HG03575 (cell line): ENCODE measurements around the gene MGMT.

Experiments used
- ATAC-seq: cut with Tn5 transposase; IDR thresholded peaks from one replicate; pipeline ENCODE4 v1.9.1; 2021; ENCODE audit not compliant: unreplicated experiment, insufficient number of reproducible peaks, low FRiP score; ENCODE audit errors: extremely low read depth

Gene MGMT

DNA sequence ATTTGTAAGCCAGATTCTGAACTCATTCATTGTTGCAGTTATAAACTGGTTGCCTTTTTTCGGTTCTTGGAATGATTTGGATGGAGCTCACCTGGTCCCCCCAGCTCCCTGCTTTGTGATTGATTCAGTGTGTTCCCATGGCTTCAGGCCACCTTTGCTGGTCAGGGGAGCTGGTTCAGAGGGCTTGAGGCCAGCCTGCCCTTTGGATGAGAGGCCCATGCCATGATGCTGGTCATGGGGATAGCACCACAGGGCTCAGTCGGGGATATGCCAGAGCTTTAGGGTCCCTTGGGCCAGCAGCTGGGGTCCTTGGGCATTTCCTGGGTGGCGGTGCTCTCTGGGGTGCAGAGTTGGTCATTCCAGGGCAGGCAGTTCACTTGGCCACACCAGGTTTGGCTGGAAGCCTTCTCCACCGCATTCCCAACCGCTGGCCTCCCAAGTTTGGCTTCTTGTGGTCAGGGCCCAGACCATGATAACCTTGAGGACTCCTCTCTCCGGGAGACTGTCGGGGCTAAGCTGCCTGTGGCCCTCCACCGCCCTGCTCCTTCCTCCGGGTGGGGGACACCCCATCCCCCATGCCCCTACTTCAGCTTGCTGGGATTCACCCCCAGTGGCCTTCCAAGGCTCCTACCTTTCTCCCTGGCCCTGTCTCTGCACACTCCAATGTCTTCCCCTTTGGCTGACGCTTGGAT, 65.1 kb downstream of the MGMT start:
- ATAC-seq = no peak

DNA sequence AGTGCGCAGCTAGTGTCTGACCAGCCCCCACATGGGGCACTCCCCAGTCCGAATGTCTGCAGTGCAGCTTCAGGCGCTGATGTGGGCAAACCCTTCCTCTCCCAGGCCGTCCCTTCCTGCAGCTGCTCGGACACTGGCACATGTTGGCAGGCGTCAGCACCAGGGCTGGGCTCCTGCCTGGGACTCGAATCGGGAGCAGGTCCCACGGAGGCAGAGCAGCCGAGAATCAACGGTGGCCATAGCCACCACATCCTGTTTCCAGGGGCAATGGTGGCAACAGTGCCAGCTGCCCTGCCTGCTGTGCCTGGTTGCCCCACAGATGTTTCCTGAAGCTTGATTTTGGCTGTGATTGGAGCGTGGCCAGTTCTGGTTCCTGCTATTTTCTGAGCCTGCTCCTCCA, 65.8 kb downstream of the MGMT start:
- no peak for ATAC-seq

DNA sequence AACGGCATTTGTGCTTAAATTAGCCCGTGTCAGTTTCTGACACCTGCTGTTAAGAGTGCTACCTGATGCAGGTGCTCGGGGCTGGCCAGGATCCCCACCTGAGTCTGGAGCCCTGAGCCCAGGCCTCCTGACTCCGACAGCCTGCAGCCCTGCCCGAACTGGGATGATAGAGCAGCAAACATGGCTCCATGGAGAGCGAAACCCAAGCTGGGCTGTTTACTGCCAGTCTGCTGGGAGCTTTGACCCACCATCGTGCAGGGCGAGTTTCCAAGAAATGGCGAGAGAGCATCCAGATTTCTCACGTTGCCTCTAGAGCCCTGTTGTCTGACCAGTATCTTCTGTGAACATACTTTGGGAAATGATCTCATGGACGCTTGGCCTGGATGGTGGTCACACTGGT, 66.2 kb downstream of the MGMT start:
- ATAC-seq = no peak

DNA sequence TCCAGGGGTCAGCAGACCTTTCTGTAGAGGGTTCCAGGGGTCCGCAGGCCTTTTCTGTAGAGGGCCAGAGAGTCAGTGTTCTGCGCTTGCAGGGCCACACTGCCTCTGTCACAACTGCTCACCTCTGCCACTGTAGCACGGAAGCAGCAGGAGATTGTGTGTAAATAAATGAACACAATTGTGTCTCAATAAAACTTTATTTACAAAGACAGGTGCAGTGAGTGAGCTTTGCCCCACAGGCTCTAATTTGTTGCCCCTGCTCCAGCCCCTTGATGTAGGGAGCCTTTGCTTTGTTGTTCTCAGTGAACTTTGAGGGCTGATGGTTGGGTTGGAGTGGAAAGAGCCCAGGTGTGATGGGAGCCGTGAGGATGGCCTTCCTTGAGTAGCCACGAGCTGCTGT, 67.8 kb downstream of the MGMT start:
- ATAC-seq = no peak

DNA sequence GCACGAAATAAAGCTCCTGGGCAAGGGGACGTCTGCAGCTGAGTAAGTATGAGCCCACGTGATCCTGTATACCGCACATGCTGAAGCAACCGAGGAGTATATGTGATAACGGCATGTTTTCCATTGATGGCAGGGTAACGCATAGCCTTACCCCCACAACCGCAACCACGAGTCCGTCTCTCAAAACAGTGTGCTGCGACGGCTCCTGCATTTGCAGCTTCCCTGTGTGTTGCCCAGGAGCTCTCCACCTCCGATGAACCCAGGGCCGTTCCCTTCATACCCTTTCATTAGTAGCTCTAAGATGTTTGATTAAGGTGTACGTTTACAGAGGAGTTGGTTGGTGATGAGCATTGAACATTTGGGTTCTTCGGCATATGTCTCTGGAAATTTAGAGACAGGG, 69.3 kb downstream of the MGMT start:
- no peak for ATAC-seq

DNA sequence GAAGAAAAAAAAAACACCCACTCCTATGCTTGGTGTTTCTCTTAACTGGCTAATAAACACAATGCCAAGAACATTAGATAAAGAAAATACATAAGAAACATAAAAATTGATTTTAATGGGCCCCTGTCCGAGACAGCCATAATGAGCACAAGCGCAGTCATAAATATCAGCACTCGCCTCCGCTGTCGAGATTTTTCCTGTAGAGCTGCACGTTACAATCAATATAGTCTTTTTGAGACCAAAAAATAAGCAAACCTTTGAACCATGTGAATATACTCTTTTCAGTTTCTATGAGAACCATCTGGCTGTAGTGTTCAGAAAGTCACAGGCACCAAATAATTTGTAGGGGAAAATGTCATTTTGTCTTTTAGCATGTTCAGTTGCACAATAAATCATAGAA, 70.1 kb downstream of the MGMT start:
- ATAC-seq = no peak

DNA sequence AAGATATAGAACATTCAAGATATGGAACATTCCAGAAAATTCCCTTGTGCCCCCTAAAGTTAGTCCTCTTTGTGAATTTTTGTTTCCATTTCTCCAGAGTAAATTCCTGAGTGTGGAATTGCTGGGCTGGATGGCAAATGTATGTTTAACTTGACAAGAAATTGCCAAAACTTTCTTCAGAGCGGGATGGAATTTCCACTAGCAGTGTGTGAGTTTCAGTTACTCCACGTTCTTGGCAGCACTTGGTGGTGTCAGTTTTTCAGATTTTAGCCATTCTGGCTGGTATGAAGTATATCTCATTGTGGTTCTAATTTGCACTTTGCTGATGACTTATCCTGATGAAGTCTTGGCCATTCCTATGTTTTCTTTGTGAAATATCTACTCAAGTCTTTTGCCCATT, 71.2 kb downstream of the MGMT start:
- ATAC-seq = no peak

DNA sequence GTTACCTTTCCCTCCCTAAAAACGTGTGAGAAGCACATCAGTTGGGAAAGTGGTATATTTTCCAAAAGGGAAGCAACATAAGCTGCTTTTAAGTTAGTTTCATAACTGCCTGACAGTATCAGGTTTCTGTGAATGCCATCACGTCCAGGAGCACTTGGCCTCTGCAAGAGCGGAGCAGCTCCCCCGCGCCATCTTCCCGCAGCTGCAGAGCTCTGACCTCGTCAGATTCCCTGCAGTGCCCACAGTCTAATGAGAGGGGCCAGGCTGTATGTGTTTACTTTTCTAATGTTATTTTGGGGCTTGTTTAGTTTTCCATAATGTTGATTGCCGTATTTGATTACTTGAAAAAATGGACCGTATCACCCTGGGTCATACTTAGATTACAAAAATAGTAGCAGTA, 74.2 kb downstream of the MGMT start:
- ATAC-seq = no peak

DNA sequence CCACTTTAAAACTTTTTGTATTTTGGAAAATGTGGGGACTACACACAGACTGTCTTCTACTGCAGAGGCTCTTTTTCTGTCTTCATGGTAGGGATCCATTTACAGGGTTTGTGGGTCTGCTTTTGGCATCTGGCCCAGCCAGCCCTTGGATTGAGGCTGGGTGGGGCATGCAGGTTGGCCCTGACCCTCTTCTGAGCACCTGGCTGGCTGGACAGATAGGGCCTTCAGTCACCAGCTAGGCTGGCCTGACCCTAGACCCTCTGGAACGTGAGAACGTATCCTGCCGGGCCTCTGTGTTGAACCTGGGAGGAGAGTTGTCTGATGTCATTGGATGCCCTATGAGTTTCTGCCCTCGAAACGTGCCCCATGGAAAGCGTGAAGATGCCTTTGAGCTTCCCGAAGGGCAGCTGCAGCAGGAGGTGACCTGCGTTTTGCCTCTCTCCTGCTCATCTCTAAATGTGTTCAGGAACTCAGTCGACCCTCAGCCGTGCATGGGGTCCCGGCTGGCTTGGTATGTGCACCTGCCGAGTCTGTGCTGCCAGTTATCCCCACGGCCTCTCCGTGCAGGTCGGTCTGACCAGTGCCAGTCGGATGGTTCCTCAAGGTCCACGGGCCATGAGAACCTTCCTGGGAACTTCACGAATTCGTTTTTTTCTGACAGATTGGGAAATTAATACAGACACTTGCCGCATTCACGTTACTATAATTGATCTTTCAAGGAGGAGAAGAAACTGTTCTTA, 74.9 kb downstream of the MGMT start:
- ATAC-seq = no peak

DNA sequence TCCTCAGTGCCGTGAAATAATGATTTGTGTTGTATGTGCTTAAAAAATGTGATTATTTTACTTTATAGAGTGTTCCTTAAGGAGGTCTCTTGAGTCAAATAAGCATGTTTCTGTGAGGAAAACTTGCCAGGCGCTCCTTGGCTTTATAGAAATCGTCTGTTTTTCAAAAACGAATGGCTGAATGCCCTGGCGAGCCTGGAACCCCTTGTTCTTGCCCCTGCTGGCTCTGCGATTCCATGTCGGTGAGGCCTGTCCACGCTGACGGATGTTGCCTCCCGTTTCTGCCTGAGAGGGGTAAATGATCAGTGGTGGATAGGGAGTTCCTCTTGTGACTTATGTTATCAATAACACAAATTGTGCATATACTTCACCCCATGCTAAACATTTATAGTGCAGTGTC, 75.5 kb downstream of the MGMT start:
- no peak for ATAC-seq

DNA sequence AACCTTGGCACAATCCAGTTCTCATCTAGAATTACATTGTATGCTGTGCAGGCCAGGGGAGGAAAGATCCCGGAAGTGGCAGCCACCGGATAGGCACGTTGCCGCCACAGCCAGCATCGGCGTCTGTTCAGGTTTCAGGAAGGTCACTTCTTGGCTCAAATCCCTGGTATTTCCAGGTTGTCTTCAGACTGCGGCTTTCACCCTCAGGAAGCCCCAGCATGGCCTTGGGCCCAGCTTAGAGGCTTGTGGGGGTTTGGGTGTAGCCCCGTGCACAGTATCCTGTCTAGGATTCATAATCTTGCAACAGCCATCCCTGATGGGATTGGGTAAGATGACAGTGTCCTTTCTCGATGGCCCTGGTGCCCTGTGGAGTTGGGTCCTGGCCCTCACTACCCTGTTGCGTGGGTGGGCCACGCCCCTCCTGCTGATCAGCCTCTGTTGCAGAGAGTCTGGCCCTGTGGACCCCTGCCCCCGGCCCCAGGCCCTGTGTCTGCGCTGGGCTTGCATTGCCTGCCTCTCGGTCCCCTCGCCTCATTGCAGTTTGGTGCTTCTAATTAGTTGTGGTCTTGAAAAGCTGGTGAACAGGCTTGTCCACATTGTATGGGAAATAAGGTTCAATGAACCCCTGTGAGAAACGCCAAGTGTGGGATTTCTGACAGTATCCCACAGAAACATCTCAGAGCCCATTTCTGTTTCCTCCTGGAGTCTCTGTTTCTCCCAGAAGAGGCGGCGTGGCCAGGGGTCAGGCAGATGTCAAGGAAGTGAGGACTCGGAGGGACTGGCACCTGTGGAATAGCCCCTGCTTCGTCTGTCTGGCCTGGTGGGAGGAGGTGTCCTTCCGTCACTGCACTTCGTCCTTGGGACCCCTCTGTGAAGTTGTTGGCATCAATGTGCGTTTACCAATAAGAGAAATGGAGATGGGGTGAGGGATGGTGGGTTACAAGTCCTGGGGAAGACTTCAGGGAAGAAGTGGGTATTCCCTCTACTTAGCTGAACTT, 77.5 kb downstream of the MGMT start:
- ATAC-seq = no peak

DNA sequence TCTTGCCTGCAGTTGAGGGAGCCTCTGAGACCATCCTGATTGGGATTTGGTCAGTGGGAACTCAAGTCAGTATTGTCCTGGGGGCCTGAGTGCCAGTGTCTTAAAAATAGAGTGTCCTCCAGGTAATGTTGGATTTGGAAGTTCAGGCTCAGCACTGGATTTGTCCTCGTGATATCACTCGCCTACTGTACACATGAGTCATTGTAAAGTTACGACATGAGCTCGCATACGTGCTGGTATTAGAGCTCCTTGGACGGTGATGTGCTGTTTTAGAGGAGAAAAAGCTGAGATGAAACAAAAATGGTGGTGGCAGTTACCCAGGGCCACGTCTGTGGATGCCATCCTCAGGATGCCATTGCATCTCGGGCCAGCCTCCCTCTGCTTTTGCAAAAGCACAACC, 78.2 kb downstream of the MGMT start:
- no peak for ATAC-seq

DNA sequence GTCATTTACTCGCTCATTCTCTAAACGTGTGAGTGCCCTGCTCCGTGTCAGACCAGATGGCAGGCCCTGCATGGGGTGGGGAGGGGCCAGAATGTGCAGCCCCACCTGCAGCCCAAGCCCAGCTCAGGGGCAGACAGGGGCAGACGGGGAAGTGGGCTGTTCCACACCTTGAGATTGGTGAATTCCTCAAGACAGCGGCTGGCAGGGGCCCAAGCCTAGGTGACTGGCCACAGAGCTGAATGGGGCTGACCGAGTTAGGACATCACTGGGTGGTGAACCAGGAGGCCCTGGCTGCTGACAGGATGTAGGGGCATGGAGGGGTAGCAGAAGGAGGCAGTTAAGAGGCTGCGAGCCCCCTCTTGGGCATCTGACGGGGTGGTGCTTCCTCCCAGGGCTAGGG, 79.1 kb downstream of the MGMT start:
- no peak for ATAC-seq

DNA sequence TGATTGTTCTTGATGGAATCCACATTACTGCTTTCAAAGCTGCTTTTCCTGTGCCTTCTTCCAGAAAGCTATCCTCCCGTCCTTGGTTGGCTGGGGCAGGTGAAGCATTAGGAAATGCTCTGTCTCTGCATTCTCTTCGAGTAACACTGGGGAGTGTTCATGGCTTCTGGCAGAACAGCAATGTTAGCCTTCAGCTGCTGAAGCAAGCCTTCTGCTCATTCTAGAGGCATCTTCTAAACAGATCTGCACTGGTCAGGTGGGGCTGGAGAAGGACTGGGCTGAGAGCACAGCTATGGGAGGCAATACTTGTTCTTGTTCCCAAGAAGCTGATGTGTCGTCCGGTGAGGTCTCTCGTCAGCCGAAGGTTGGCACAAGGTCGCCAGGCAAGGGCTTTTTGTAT, 80.6 kb downstream of the MGMT start:
- ATAC-seq = no peak

DNA sequence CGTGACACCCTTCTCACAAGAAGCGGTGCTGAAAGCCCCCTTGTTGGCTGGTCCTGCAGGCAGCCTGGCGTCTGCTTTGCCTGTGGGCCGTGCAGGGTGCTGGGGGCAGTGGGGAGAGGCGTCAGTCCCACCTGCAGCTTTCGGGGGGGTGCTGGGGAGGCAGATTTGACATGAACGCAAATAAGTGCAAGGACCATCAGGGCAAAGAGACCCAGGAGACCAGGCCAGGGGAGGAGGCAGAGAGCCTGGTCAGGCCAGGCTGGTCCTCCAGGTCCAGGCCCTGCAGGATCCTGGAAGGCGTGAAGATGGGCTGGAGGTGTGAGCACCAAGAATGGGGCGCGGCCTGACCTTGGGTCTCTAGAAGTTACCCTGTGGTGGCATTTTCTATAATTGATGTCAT, 81.6 kb downstream of the MGMT start:
- no peak for ATAC-seq

DNA sequence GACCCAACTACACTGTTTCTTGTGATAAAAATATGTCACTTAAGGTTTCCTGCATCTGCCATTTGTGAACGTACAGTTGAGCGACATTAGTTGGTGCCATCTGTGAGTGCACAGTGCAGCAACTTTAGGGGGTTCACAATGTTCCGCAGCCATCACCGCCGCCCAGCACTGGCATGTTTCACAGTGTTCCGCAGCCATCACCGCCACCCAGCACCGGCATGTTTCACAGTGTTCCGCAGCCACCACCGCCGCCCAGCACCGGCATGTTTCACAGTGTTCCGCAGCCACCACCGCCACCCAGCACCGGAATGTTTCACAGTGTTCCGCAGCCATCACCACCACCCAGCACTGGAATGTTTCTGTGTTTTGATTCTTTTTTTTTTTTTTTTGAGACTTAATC, 83.0 kb downstream of the MGMT start:
- no peak for ATAC-seq

DNA sequence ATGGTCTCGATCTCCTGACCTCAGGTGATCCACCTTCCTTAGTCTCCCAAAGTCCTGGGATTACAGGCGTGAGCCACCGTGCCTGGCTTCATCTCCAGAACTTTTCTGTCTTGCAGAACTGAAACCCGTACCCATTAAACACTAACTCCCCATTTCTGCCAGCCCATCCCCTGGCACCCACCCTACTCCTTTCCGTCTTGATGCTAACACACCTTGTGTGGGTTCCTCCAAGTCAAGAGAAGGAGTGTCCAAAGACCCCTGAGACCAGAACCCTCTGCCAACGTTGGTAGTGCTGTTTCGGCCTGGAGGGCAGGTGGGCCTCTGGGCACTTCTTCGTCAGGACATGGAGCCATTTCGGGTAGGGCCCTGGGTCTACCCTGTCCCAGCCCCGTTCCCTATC, 83.6 kb downstream of the MGMT start:
- ATAC-seq = no peak

DNA sequence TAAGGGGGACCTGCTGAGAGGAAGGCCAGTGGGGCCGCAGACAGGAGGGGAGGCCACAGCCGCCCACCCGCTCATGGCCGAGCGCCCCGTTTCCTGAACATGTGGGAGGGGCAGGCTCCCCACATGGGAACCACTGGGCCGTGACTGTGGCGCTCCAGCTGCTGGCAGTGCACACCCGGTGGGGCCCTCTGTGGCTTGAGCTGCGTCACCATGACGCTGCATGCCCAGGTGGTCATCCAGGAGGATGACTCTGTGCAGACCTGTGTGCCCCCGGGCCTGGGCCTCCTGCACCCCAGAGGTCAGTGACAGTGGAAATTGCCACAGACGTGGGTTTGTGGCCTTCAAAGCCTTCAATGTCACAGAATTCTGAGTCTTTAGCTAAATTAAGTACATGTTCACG, 85.1 kb downstream of the MGMT start:
- ATAC-seq = no peak

DNA sequence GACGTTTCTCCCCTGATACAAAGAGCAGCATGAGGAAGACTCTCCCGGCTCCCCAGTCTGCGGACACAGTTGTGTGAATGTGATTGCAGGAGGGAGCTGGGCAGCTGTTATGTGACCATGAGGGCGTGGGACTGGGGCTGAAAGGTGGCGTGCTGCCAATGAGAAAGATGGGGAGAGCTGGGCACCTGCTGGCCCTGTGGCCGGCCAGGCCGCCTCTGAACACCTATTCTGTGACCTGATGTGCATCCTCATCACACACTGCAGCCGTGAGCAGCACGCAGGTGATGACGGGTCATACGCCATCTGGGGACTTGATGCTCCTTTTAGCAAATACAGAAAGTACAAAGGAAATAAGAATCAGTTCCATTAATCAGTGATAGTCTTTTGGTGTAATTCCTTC, 86.9 kb downstream of the MGMT start:
- no peak for ATAC-seq

DNA sequence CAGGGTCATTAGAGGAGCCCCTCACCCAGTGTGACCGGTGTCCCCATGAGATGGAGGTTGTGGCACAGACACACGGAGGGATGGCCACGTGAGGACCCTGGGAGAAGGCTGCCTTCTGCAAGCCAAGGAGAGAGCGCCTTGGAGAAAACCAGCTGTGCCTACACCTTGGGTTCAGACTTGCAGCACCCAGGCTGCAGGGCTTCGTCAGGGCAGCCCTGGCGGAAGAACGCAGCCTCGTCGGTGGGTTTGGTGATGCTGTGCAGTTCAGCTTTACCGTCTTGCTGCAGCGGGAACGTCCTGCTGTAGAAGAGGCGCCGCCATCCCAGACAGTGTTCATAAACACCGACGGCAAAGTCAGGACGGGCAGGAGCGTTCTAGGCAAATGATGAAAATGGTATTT, 89.3 kb downstream of the MGMT start:
- ATAC-seq = no peak
